Osteocyte (in vitro differentiated cells): ENCODE data around the gene CACNA1C. TPM values are rescaled to one million over a fixed set of nuclear protein-coding genes. Genes with fewer than 3 reads are reported as not detected.

Source experiments
- DNase-seq: peaks from one replicate; pipeline ENCODE4 v3.0.0; 2021; ENCODE audit warnings: mixed read lengths; ENCODE audit not compliant: unreplicated experiment; ENCODE audit errors: extremely low spot score
- H3K27ac Mint-ChIP-seq: one replicate; pipeline ENCODE4 v1.8.0; 2021; ENCODE audit warnings: mild to moderate bottlenecking, mixed read lengths; ENCODE audit not compliant: unreplicated experiment
- H3K27me3 Mint-ChIP-seq: one replicate; pipeline ENCODE4 v1.8.0; 2021; ENCODE audit warnings: mixed read lengths; ENCODE audit not compliant: unreplicated experiment
- H3K36me3 Mint-ChIP-seq: one replicate; pipeline ENCODE4 v1.8.0; 2021; ENCODE audit warnings: mixed read lengths; ENCODE audit not compliant: unreplicated experiment
- H3K4me1 Mint-ChIP-seq: one replicate; pipeline ENCODE4 v1.8.0; 2021; ENCODE audit warnings: mixed read lengths; ENCODE audit not compliant: unreplicated experiment
- H3K4me3 Mint-ChIP-seq: one replicate; pipeline ENCODE4 v1.8.0; 2021; ENCODE audit warnings: mild to moderate bottlenecking, moderate library complexity, mixed read lengths; ENCODE audit not compliant: unreplicated experiment
- H3K9me3 Mint-ChIP-seq: one replicate; pipeline ENCODE4 v1.8.0; 2021; ENCODE audit warnings: mixed read lengths; ENCODE audit not compliant: unreplicated experiment
- total RNA-seq: library from RNA; stranded (reverse); gene quantifications from 2 replicates; pipeline ENCODE4 v1.2.1, GENCODE V29; 2021
- TF ChIP-seq, protein P1 (sequence below): fragments of 200-600 bp; sonication (generic); IDR thresholded peaks from 2 replicates; pipeline ENCODE4 v1.5.0; 2021; ENCODE audit warnings: antibody characterized with exemption, mild to moderate bottlenecking, moderate library complexity

Gene CACNA1C
- total RNA-seq, 1 donor from 2014 or later, result 67.4 TPM

DNA sequence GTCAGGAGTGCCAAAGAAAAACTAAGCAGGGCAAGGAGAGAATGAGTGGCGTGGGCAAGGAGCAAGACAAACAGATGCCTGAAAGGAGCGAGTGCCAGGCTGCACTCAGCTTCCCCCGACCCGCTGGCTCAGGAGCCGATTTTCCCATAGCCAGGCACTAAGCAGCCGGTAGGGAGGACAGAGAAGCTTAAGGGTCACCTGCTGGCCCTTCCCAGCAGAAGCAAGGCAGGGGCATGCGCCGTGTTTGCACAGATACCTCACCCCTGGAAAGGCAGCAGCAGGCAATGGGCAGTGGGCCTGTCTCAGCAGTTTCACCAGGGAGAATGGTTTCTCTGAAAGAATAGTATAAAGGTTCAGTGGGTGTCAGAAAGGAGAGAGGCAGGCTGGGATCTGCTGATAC lies 637.1 kb downstream of the CACNA1C start:
- no peak overlapping the region for H3K4me3 Mint-ChIP-seq
- no peaks in the 10 kb centered on the region for H3K27me3 Mint-ChIP-seq
- DNase-seq, result no peak
- no peaks in the 10 kb centered on the region for H3K9me3 Mint-ChIP-seq
- H3K27ac Mint-ChIP-seq, result no peak overlapping the region
- peaks cover 71% of the 10 kb centered on the region for H3K36me3 Mint-ChIP-seq
- TF ChIP-seq, protein P1, sequence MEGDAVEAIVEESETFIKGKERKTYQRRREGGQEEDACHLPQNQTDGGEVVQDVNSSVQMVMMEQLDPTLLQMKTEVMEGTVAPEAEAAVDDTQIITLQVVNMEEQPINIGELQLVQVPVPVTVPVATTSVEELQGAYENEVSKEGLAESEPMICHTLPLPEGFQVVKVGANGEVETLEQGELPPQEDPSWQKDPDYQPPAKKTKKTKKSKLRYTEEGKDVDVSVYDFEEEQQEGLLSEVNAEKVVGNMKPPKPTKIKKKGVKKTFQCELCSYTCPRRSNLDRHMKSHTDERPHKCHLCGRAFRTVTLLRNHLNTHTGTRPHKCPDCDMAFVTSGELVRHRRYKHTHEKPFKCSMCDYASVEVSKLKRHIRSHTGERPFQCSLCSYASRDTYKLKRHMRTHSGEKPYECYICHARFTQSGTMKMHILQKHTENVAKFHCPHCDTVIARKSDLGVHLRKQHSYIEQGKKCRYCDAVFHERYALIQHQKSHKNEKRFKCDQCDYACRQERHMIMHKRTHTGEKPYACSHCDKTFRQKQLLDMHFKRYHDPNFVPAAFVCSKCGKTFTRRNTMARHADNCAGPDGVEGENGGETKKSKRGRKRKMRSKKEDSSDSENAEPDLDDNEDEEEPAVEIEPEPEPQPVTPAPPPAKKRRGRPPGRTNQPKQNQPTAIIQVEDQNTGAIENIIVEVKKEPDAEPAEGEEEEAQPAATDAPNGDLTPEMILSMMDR, result no peak
- peaks cover 10% of the 10 kb centered on the region for H3K4me1 Mint-ChIP-seq

DNA sequence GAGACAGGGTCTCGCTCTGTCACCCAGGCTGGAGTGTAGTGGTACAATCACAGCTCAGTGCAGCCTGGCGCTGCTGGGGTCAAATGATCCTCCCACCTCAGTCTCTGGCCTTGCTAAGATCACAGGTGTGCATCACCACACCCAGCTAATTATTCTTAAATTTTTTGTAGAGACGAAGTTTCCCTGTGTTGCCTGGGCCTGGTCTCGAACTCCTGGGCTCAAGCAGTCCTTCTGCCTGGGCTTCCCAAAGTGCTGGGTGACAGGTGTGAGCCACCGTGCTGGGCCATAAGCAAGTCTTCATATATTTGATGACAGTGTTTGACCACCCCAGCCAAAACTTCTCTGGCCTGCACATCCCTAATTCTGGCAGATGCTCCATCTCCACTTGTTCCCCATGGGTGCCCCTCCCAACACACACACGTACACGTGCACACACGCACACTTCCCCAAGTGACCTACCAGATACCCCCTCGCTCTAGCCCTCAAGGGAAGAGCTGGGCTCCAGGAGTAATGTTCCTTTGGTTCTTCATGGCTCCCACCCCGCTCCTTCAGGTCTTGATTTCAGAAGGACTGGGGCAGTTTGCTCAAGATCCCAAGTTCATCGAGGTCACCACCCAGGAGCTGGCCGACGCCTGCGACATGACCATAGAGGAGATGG lies 637.7 kb downstream of the CACNA1C start:
- peak overlapping the region; percentile 35 for H3K4me3 Mint-ChIP-seq
- TF ChIP-seq, protein P1, result no peak
- H3K27me3 Mint-ChIP-seq, result no peaks in the 10 kb centered on the region
- peaks cover 71% of the 10 kb centered on the region for H3K36me3 Mint-ChIP-seq
- no peaks in the 10 kb centered on the region for H3K9me3 Mint-ChIP-seq
- DNase-seq, result no peak
- H3K4me1 Mint-ChIP-seq, result peaks cover 10% of the 10 kb centered on the region
- peak overlapping the region; percentile 15 for H3K27ac Mint-ChIP-seq

DNA sequence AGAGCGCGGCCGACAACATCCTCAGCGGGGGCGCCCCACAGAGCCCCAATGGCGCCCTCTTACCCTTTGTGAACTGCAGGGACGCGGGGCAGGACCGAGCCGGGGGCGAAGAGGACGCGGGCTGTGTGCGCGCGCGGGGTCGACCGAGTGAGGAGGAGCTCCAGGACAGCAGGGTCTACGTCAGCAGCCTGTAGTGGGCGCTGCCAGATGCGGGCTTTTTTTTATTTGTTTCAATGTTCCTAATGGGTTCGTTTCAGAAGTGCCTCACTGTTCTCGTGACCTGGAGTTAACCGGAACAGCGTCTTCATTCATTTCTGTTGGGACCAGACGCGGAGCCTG lies 638.2 kb downstream of the CACNA1C start:
- peaks cover 68% of the 10 kb centered on the region for H3K36me3 Mint-ChIP-seq
- H3K4me3 Mint-ChIP-seq, result peak overlapping the region; percentile 35
- no peak overlapping the region for H3K27ac Mint-ChIP-seq
- peak; percentile 82 for DNase-seq
- H3K4me1 Mint-ChIP-seq, result peaks cover 10% of the 10 kb centered on the region
- H3K9me3 Mint-ChIP-seq, result peaks cover 3% of the 10 kb centered on the region
- no peaks in the 10 kb centered on the region for H3K27me3 Mint-ChIP-seq
- TF ChIP-seq, protein P1, result no peak

DNA sequence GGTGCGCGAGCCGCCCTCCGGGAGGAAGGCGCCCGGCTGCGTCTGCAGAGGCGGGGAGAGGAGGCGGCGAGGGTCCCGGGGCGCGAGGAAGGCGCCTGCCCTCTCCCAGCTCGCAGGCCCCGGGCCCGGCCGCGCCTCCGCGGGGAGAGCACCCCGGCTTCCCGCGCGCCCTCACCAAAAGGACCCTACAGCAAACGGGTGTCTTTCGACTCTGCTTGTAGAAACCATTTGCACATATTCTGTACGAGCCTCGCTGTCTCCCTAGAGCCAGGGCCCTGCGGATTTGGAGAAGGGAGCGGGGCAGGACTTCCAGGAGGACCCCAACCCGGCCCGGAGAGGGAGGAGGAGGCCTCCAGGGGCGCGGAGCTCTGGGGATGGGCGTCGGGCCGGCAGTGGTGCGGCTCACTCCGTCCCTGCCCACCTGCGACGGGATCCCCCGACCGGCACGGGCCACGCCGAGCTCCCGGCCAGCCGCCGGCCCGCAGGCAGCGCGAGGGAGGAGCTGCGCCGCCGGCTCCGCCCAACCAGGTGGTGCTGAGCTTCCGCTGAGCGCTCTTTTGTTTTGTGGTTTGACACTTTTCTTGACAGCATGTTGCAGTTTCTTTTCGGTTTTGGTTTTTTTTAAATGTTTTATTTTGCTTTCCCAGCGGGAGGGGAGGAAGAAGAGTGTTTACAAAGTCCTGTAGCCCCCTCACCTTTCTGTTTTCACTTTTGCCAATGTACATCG lies 638.7 kb downstream of the CACNA1C start:
- DNase-seq, result peak; percentile 82
- H3K27ac Mint-ChIP-seq, result no peak overlapping the region
- H3K4me3 Mint-ChIP-seq, result peak overlapping the region; percentile 51
- peaks cover 10% of the 10 kb centered on the region for H3K4me1 Mint-ChIP-seq
- peaks cover 63% of the 10 kb centered on the region for H3K36me3 Mint-ChIP-seq
- no peaks in the 10 kb centered on the region for H3K27me3 Mint-ChIP-seq
- TF ChIP-seq, protein P1, result no peak
- H3K9me3 Mint-ChIP-seq, result peaks cover 3% of the 10 kb centered on the region

DNA sequence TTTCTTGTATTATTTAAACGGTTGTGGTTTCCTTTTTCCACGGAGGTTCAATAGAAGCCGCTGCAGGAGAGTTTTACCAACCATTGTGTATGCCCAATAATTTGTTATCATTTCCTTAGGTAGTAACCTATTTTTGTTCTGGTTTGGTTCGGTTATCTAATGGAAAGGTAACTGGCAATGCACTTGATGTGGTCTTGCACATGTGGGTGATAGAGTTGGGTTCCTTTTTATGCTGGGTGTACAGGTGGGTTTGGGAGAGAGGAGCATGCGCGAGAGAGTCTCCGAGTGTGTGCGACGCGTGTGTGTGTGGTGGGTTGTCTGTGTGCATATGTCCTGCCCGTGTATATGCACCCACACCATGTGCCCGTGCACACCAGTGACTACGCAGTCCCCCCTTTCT lies 639.3 kb downstream of the CACNA1C start:
- Mint-ChIP-seq H3K27ac (no peak overlapping the region), H3K4me3 (peak overlapping the region; percentile 51), H3K9me3 (peaks cover 3% of the 10 kb centered on the region), H3K36me3 (peaks cover 60% of the 10 kb centered on the region), H3K27me3 (no peaks in the 10 kb centered on the region), H3K4me1 (peaks cover 10% of the 10 kb centered on the region)
- DNase-seq, result no peak
- TF ChIP-seq, protein P1, result no peak
